GM18519 (cell line): ENCODE data around the gene SLC12A6.
"Not testable (repeated sequence)": the region's sequence is repeated elsewhere in the genome, so short reads cannot be mapped to it uniquely, and the experiment has no call there.

ENCODE experiments used
- ATAC-seq: cut with Tn5 transposase; IDR thresholded peaks from one replicate; pipeline ENCODE4 v1.9.1; 2021; ENCODE audit warnings: mild to moderate bottlenecking, moderate library complexity; ENCODE audit not compliant: unreplicated experiment, low FRiP score

Gene SLC12A6

DNA sequence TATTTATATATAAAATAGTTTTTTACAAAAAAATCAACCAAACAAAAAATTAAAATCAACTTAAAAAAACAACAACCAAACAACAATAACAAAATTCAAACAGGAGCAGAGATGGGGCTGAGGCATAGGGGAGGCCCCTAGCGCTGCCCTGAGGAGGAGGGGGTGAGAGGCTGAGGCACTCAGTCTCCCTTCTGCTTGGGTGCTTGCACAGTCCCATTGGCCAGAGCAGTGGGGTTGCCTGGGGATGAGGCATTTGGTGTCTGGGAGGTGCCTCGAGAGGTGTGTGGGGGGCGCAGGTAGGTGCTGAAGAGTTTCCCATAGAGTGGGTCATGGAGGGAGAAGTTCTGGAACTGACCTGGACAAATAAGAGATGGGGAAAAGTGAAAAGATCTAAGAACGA, 21.4 kb upstream of the SLC12A6 start:
- ATAC-seq = no peak

GRCh38 chr15:34358367-34358766, 20.8 kb upstream of the SLC12A6 start:
- no peak for ATAC-seq

DNA sequence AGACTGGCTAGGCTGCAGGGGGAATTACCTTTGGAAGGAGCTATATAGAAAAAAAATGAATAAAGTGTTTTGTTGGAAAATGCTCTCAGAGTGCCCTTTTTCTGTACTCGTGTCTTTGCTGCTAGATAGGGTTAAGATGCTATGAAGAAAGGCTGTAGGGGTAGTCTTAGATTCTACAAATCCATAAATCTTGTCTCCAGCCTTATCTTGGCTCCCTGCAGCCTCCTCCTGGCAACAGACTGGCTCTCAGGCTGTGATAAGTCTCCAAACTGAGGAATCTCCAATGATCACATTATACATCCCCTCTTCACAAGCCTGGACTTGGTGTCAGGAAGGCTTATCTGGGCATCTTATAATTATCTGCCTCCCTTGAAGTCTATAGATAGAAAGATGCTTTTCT, 20.1 kb upstream of the SLC12A6 start:
- no peak for ATAC-seq

GRCh38 chr15:34355241-34355640, 17.7 kb upstream of the SLC12A6 start:
- ATAC-seq = no peak

- no peak for ATAC-seq
Measured at GRCh38 chr15:34354286-34354685, 16.7 kb upstream of the SLC12A6 start.

GRCh38 chr15:34353627-34354026, 16.0 kb upstream of the SLC12A6 start:
- no peak for ATAC-seq

DNA sequence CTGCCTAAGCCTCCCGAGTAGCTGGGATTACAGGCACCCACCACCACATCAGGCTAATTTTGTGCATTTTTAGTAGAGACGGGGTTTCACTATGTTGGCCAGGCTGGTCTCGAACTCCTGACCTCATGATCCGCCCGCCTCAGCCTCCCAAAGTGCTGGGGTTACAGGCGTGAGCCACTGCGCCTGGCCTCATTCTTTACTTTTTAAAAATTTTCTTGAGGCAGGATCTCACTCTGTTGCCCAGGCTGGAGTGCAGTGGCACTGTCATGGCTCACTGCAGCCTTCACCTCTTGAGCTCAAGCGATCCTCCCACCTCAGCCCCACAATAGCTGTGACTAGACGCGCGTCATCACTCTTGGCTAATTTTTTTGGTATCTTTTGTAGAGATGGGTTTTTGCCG, 15.4 kb upstream of the SLC12A6 start:
- not testable (repeated sequence) for ATAC-seq

- no peak for ATAC-seq
Measured at GRCh38 chr15:34349769-34350168, 12.2 kb upstream of the SLC12A6 start.

GRCh38 chr15:34348735-34349300, 11.2 kb upstream of the SLC12A6 start:
- ATAC-seq = no peak

DNA sequence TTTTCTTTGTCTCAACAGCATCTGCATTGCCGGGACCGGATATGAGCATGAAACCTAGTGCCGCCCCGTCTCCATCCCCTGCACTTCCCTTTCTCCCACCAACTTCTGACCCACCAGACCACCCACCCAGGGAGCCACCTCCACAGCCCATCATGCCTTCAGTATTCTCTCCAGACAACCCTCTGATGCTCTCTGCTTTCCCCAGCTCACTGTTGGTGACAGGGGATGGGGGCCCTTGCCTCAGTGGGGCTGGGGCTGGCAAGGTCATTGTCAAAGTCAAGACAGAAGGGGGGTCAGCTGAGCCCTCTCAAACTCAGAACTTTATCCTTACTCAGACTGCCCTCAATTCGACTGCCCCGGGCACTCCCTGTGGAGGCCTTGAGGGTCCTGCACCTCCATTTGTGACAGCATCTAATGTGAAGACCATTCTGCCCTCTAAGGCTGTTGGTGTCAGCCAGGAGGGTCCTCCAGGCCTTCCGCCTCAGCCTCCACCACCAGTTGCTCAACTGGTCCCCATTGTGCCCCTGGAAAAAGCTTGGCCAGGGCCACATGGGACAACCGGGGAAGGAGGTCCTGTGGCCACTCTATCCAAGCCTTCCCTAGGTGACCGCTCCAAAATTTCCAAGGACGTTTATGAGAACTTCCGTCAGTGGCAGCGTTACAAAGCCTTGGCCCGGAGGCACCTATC, 10.5 kb upstream of the SLC12A6 start:
- no peak for ATAC-seq

GRCh38 chr15:34342737-34343575, 5.4 kb upstream of the SLC12A6 start, which contains the start of the genes NOP10 and NUTM1:
TSS of gene NOP10 (minus strand) at chr15:34343136. CDS start at chr15:34343073, 63 bp downstream.
TSS of gene NUTM1 (plus strand) at chr15:34343315. CDS start at chr15:34343697, 382 bp downstream.
- ATAC-seq = peak; percentile 62

GRCh38 chr15:34342213-34342736, 4.7 kb upstream of the SLC12A6 start:
- ATAC-seq = not testable (repeated sequence)

GRCh38 chr15:34341381-34342212, 4.0 kb upstream of the SLC12A6 start:
- ATAC-seq = no peak

DNA sequence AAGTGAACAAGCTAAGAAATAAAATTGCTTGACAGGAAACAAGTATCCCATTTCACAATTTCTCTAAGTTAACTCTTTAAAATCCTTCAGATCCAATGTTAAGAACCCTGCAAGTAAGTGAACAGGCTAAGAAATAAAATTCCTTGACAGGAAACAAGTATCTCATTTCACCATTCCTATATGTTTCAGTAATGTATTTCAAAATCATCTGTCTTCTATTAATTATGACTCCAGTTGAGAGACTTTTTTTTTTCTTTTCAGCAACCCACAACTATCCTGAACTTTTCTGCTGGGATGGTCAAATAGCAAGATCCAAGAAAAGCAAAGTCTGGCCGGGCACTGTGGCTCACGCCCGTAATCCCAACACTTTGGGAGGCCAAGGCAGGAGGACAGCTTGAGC, 2.4 kb upstream of the SLC12A6 start:
- ATAC-seq = no peak

DNA sequence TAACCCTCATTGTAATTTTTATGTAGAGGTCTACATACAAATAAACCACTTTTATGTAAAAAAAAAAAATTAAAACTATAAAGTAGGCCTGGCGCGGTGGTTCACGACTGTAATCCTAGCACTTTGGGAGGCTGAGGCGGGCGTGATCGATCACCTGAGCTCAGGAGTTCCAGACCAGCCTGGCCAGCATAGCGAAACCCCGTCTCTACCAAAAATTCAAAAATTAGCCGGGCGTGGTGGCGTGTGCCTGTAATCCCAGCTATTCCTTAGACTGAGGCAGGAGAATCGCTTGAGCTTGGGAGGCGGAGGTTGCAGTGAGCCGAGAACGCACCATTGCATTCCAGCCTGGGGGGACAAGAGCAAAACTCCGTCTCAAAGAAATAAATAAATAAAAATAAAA, 766 bp upstream of the SLC12A6 start:
- no peak for ATAC-seq

GRCh38 chr15:34336991-34337556, 507 bp downstream of the SLC12A6 start:
- ATAC-seq = no peak

GRCh38 chr15:34336231-34336990, 1.2 kb downstream of the SLC12A6 start:
- ATAC-seq = no peak

- ATAC-seq = no peak
Measured at GRCh38 chr15:34335176-34336032, 2.2 kb downstream of the SLC12A6 start.
